Right forelimb (tissue), 1 donor: ENCODE results near the gene HSF4.

Source experiments
- DNase-seq: peaks from one replicate; pipeline ENCODE4 v3.0.0-alpha.2; 2018

HSF4 gene

DNA sequence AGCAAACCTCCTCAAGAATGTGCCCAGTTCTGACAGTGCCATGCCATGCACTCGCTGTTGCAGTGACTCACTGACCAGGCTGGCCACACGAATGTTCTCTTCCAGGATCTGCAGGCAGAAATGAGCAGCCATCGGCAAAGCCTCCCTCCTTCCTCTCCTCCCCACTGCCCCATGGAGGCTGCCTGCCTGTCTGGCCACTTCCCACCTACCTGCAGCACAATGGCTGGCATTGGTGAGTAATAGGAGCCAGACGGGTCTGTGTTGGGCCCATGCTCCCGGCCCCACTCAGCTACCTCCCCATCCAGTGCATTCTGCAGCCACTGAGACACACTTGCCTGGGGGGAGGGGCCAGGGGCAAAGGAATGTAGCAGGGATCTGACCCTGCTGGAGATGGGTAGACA, 22.0 kb downstream of the HSF4 start:
- no peak for DNase-seq

DNA sequence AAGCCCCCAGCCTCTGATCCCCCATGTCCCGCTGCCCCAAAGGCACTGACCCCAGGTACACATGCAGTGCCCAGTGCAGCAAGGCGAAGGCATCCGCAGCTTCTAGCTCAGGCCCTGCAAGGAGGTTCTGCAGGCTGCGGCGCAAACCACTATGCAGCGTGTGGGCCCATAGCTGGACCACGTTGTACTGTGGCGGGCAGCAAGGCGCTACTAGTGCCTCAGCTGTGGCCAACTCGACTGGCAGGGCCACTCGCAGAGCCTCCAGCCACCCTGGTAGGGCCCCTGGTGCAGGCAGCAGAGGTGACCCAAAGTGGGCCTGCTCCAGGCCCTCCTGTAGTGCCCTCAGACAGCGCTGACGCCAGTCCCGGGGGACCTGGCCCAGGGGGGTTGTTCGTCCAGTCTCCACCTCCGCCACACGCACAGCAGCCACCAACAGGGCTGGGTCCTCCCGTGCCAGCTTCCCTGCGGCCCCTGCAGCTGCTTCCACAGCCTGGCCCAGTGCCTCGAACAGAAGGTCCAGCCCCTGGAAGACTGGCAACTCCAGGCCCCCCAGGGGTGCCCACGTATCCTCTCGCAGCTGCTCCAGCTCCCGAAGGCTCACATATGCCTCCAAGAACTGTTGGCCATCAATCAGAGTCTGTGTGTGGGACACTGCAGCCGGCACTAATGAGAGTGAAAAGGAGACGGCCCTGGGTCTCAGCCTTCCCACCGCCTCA, 22.8 kb downstream of the HSF4 start:
- no peak for DNase-seq

DNA sequence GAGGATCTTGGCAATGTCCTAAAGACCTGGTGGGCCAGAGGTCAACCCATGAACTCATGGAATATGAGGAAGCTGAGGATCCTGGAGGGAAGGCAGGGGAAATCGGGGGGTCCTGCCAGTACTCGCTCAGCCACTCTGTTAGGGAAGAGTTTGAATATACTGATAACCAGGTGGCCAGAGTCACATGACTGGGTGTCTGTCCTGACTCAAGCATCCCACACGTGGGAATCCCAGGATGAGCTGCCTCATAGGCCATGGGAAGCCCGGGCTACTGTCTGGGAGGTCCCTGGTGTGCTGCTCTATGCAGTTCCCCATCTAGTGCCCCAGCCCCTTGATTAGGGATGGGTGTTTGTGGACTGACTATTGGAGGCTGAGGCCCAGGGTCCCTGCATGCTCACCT, 23.8 kb downstream of the HSF4 start:
- no peak for DNase-seq

DNA sequence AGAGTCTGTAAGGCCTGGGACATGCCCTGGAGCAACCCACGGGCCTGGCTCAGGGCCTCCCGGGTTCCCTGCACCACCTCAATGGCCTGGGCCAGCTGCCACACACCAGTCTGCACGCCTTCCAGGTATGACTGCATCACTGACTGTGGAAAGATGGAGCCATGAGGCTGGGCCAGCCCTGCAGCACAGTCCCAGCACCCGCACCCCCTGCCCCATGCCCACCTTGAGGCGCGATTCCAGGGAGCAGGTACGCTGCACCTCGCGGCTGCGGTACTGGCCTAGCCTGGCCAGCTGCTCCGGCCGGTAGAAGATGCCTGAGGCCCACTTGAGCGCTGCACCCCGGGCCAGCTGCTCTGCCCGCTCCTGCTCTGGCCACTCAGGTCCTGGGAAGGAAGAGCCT, 24.3 kb downstream of the HSF4 start:
- DNase-seq = no peak

DNA sequence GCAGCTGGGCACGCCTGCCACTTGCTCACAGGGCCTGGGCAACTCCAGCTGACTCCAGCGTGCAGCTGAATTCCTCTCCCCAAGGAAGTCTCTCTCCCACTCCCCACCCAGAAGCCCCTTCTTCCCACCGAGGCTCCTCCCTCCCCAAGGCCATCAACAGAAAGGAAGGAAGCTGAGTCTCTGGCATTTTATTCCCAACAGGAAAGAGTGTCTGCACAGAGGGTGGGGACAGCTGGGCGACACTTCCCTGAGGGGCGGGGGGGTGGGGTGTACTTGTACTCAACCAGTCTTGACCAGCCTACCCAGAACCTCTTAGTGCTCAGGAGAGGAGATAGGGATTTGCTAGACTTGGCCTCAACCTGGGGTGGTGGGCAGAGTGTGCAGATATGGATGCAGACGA, 25.5 kb downstream of the HSF4 start, which contains the start of gene EXOC3L1:
TSS of gene EXOC3L1 (minus strand) at position 96 of the 400 bp plus-strand sequence. CDS start 460 bp downstream, outside the sequence.
- DNase-seq = no peak

DNA sequence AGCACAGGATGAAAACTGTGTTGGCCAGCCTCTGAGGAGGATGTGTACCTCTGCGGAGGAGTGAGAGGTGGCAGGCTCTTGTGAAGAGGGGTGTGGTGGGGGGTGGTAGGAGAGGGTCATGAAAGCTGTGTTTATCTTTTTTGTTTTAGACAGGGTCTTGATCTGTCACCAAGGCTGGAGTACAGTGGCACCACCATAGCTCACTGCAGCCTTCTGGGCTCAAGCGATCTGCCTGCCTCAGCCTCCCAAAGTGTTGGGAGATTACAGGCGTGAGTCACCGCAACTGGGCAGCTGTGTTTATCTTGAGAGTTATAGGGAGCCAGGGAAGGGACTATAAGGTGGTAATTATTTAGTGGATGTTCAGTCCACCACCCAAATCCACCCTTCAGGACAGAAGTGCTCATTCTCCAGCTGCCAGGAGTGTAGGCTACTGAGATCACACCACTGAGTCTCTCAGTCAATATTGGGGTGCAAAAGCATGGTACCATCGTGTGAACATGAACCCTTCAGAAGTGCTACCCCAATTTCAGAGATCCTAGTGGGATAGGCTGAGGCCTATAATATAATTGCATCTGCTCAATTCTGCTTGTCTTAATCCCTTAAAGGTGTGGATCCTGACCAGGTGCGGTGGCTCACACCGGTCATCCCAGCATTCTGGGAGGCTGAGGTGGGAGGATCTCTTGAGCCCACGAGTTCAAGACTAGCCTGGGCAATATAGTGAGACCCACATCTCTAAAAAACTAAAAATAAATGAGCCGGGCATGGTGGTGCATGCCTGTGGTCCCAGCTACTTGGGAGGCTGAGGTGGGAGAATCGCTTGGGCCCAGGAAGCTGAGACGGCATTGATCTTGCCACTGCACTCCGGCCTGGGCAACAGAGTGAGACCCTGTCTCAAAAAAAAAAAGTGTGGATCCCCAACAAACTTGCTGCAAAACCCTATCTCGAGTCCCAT, 26.2 kb downstream of the HSF4 start:
- DNase-seq = no peak

DNA sequence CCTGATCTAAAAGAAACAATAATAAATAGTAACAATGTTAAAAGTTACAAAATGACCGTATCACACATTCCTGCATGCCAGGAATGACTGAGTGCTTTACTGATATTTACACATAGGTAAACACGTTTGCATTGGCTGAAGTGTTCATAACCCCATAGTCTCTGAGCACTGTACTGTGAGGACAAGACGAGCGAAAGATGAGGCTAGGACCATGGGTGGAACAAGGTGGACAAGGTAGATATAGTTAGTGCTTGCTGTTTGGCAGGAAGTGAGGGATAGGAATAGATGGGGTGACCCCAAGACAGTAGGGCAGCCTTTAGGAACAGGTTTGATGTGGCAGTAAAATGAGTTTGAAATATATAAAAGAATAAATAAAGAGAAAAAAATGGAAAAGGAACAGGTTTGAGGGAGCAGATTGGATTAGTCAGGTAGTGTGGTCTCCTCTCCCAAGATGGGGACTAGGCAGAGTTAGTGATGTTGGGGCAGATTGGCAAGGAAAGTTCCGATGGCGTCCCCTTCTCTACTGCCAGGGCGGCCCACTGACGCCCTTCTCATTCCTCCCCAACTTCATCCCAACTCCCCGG, 27.0 kb downstream of the HSF4 start:
- no peak for DNase-seq

DNA sequence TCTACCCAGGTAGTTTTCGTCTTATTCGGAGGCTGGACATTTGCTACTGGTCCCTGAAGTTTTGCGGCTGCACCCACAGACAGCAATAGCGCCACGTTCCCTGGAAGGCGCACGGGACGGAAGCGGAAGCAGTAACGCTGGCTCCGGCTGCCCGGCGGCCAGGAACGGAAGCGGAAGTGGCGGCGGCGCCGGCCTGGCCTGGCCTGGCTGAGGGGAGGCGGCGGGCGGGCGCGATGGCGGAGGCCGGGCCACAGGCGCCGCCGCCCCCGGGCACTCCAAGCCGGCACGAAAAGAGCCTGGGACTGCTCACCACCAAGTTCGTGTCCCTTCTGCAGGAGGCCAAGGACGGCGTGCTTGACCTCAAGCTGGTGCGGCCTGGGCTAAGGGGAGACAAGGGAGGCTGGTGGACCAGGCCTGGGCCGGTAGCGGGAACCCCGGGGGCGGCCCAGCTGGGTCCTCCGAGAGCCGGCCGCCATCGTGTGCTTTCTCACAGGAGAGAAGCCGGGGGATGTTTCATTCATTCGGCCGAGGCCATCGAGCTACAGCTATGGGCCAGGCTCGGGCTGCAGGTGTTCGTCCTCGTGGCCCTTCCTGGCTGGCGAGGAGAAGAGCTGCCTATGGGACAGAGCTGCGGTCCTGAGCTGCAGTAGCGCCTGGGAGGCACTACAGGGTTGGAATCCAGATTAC, 27.6 kb downstream of the HSF4 start, which contains the start of gene E2F4:
TSS of gene E2F4 (plus strand) at position 161 of the 687 bp plus-strand sequence. CDS start at position 234, 73 bp downstream.
- peak; percentile 93 for DNase-seq

DNA sequence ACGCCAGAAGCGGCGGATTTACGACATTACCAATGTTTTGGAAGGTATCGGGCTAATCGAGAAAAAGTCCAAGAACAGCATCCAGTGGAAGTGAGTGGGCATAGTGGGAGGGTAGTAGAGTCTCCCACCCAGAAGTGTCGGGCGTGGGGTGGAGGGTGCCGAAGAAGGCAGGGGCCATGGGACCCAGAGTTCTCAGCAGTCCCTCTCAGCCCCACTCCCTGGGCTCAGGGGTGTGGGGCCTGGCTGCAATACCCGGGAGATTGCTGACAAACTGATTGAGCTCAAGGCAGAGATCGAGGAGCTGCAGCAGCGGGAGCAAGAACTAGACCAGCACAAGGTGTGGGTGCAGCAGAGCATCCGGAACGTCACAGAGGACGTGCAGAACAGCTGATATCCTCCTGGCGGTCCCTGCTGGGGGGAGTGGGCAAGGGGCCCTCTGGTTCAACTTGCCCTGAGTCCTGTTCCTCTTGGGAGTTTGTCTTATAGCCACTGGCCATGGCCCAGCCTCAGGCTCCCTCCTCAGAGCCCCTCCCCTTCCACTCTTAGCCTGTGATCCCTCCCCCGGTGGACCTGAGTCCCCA, 28.3 kb downstream of the HSF4 start:
- no peak for DNase-seq

DNA sequence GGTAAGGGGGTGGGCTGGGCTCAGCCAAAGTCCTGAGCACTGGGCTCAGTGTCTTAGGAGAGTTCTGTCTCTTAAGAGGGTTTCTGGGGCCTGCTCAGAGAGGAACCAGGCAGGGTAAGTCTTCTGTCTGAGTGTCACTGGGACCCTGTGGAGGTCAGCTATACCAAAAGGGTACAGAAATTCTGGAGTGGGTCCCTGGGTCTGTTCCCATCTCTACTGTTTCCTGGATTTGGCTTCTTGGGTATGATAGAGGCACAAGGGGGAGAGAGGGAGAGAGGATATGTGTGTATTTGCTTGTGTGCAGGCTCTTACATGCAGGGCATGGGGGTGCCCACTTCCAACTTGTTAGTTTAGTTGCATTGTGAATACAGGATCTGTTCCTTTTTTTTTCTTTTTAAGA, 29.0 kb downstream of the HSF4 start:
- DNase-seq = no peak

DNA sequence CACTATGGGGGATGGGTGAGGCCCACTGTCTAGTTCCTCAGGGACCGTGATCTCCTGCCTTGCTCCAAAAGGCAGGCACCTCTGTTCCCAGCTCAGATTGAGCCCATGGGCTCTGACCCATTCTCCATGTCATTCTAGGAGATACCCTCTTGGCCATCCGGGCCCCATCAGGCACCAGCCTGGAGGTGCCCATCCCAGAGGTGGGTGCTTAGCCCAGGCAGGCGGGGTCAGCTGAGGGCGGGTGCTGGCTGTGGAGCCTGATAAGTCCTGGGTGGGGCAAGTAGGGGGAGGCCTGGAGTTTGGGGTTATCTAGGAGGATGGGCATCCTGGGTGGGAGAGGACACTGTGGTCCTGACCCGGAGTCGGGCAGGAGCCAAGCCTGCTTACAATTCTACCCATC, 29.7 kb downstream of the HSF4 start:
- DNase-seq = no peak

DNA sequence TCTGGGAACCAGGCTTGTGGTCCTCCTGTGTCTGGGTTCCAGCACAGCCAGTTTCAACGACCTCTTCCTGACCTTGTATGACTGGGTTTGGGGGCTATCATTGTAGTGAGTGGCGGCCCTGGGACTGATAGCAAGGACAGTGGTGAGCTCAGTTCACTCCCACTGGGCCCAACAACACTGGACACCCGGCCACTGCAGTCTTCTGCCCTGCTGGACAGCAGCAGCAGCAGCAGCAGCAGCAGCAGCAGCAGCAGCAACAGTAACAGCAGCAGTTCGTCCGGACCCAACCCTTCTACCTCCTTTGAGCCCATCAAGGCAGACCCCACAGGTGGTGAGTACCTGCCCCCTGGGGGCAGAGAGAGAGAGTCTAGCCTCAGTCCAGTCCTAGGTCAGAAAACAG, 31.1 kb downstream of the HSF4 start:
- DNase-seq = no peak

DNA sequence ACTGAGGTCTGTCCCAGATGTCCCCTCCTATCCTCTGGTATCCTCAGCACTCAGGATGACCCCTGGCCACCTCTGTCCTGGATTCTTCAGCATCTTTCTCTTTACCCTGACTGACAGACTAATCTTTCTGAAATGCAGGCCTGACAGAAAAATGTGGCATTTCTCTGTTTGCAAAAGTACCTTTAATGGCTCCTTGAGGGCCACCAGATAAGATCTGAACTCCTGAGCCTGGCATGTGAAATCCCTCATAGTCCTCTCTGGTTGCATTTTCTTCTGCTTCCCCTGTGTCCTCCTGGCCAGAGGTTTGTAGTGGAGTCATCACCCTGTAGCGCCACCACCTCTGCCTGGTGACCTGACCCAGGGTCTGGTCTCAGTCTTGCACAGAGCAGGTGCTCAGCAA, 32.3 kb downstream of the HSF4 start:
- no peak for DNase-seq

DNA sequence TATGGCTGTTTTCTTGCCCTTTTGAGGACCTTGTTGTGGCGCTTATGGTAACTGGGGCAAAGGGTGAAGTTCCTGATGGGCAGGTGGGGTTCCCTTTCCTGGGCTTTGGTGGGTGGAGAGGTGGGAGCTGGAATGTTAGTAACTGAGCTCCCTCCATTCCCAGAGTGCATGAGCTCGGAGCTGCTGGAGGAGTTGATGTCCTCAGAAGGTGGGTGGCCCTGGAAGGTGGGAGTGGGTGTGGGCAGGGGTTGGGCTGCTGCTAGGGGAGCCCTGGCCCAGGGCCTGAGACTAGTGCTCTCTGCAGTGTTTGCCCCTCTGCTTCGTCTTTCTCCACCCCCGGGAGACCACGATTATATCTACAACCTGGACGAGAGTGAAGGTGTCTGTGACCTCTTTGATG, 33.2 kb downstream of the HSF4 start:
- DNase-seq = no peak

DNA sequence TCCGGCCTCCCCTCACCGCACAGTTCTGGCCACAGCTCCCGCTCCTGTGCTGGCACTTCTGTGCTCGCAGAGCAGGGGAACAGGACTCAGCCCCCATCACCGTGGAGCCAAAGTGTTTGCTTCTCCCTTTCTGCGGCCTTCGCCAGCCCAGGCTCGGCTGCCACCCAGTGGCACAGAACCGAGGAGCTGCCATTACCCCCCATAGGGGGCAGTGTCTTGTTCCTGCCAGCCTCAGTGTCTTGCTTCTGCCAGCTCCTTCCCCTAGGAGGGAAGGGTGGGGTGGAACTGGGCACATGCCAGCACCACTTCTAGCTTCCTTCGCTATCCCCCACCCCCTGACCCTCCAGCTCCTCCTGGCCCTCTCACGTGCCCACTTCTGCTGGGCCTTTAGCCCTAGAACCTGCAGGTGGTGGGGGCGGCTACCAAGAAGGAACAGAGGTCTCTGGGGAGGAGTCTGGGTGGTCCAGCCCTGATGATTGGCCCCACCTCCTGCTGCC, 33.7 kb downstream of the HSF4 start:
- no peak for DNase-seq

DNA sequence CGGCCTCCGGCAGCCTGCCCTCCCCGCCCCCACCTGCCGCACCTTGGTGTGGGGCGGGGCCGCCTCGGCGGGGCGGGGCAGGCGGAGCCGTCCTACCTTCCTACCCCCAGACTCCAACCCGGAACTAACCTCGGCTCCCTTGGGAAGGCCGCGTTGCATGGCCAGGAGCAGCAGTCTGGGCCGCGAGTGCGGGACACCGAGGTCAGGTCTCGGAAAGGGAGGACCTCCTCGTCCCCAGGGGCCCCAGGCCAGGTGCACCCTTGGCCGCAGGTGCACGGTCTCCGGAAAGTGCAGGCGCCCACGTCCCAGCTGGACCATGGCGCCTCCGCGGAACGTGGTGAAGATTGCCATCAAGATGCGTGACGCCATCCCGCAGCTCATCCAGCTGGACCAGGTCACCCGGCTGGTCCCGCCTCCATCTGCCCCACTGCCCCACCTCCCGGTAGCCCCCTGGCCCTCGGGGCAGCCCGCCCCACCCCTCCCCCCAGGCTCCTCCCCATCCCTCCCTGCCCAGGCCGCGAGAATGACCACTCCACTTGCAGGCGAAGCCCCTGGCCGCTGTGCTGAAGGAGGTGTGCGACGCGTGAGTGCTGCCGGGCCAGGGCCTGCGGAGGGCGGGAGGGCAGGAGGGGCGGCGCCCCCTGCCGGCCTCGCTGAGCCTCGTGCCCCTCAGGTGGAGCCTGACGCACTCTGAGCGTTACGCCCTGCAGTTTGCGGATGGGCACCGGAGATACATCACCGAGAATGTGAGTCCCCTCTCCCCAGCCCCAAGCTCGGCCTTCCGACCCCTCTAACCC, 34.7 kb downstream of the HSF4 start, which contains the start of gene ELMO3:
TSS of gene ELMO3 (plus strand) at position 121 of the 797 bp plus-strand sequence. CDS start at position 317, 196 bp downstream.
- DNase-seq = no peak

DNA sequence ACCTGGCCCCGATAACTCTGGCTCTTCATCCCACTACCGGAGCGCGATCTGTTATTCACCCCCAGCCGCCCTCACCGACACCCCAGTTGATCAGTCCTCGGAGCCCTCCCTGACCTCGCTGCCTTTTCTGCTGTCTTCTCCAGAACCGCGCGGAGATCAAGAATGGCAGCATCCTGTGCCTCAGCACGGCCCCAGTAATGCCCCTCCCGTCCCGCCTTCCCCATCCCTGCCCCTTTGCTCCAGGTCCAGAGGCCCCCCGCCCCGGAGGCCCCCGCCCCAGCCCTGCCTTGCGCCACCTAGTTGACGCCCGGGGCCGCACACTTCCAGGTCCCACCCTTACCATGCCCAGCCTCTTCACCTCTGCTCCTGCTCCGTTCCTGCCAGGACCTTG, 35.3 kb downstream of the HSF4 start:
- DNase-seq = no peak

DNA sequence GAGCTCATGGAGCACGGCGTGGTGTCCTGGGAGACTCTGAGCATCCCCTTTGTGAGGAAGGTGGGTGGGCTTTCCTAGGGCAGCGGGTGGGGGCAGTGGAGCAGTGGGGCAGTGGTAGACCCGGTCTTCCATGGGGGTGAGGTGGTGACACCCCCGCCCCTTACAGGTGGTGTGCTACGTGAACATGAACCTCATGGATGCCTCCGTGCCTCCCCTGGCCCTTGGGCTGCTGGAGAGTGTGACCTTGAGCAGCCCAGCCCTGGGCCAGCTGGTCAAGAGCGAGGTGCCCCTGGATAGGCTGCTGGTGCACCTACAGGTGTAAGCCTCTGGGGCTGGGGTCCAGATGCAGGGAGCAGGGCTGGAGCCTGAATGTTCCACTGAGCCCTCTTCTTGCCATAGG, 35.9 kb downstream of the HSF4 start:
- DNase-seq = no peak

DNA sequence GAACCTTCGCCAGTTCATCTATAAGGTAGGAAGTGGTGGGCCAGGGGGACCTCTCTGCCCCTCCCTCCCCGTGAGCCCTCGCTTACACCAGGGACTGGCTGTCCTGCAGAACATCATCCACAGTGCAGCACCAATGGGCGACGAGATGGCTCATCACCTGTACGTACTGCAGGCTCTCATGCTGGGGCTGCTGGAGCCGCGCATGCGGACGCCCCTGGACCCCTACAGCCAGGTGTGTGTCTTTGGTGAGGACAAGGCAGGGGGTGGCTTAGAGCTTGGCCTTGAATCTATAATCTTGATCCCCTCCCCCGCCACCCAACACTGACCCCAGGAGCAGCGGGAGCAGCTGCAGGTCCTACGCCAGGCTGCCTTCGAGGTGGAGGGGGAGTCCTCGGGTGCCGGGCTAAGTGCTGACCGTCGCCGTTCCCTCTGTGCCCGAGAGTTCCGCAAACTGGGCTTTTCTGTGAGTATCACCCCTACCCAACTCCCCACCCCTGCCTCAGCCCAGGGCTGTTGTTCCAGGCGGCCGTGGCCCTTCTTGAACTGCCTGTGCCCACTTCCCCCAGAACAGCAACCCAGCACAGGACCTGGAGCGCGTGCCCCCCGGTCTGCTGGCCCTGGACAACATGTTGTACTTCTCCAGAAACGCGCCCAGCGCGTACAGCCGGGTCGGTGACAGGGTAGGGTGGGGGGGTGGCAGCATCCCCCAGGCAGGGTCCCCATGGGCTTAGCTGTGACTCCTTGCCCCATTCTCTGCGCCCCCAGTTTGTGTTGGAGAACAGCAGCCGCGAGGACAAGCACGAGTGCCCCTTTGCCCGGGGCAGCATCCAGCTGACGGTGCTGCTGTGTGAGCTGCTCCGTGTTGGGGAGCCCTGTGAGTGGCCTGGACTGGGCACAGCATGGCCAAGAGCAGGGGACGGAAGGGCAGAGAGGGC, 37.1 kb downstream of the HSF4 start:
- DNase-seq = no peak

DNA sequence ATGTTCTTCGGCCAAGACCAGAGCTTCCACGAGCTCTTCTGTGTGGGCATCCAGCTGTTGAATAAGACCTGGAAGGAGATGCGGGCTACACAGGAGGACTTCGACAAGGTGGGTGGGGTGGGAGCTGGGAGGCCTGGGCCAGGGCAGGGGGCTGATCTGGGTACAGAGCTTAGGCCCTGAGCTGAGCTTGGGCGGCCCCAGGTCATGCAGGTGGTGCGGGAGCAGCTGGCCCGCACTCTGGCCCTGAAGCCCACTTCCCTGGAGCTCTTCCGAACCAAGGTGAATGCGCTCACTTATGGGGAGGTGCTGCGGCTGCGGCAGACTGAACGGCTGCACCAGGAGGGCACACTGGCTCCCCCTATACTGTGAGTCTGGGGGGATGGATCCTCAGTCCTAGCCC, 37.9 kb downstream of the HSF4 start:
- no peak for DNase-seq
